H1 (cell line): Measurements from ENCODE around the gene STARD8. TPM values are rescaled to one million over a fixed set of nuclear protein-coding genes. Genes with fewer than 3 reads are reported as not detected.

Experiments used
- CTCF ChIA-PET: fragments of 300-600 bp; sonication (Branson Sonifier 250); formaldehyde crosslinking; loops from one replicate; lab custom pipeline; 2021; ENCODE audit not compliant: partially characterized antibody; lab: Charles Lee
- POLR2A ChIA-PET: fragments of 300-600 bp; sonication (Branson Sonifier 250); formaldehyde crosslinking; loops from one replicate; lab custom pipeline; 2021; ENCODE audit warnings: inconsistent platforms; ENCODE audit not compliant: partially characterized antibody; lab: Charles Lee
- DNase-seq, 2 experiments: peaks; one replicate each; pipeline versions ENCODE4 v3.0.0 to v3.0.0-alpha.2; 2010 to 2022; ENCODE audit warnings: low spot score in 2 of 2, low read depth in 1 of 2, mixed read lengths in 1 of 2
- FAIRE-seq: peaks from 2 replicates; lab custom pipeline; 2011; peaks lifted over from hg19 to GRCh38; lab: Jason Lieb, UNC
- H2AFZ ChIP-seq: 2 replicates; pipeline ENCODE4 v1.8.1; 2012; ENCODE audit warnings: low read length, inconsistent platforms
- H2AK5ac ChIP-seq: 2 replicates; pipeline ENCODE4 v1.6.1; 2013; ENCODE audit warnings: low read depth, low read length
- H2BK120ac ChIP-seq: replicated peaks from 2 replicates; pipeline ENCODE3; 2013; ENCODE audit warnings: low read depth, low read length, inconsistent platforms
- H2BK12ac ChIP-seq: 2 replicates; pipeline ENCODE4 v1.6.1; 2013; ENCODE audit warnings: low read depth, low read length
- H2BK15ac ChIP-seq: 2 replicates; pipeline ENCODE4 v1.6.1; 2013; ENCODE audit warnings: low read length
- H2BK20ac ChIP-seq: 2 replicates; pipeline ENCODE4 v1.6.1; 2013; ENCODE audit warnings: low read length
- H2BK5ac ChIP-seq: 2 replicates; pipeline ENCODE4 v1.6.1; 2013; ENCODE audit warnings: low read depth, low read length
- H3K14ac ChIP-seq: 2 replicates; pipeline ENCODE4 v1.6.1; 2013; ENCODE audit warnings: inconsistent platforms; ENCODE audit not compliant: insufficient read length
- H3K18ac ChIP-seq: 2 replicates; pipeline ENCODE4 v1.6.1; 2013; ENCODE audit warnings: low read length; ENCODE audit errors: extremely low read depth
- H3K23ac ChIP-seq: 2 replicates; pipeline ENCODE4 v1.6.1; 2013; ENCODE audit warnings: inconsistent platforms; ENCODE audit not compliant: insufficient read length
- H3K23me2 ChIP-seq: 2 replicates; pipeline ENCODE4 v1.6.1; 2013; ENCODE audit warnings: low read depth, low read length
- H3K27ac ChIP-seq: 2 replicates; pipeline ENCODE4 v1.6.1; 2011; ENCODE audit warnings: low read depth, low read length, inconsistent platforms
- H3K27me3 ChIP-seq, 4 experiments: replicated peaks in 1 of 4; 1 replicate in 1 of 4; 2 replicates in 3 of 4; pipeline versions ENCODE4 v1.6.1 to v1.8.1; 2011 to 2013; ENCODE audit warnings: low read length in 3 of 4, mild to moderate bottlenecking in 3 of 4, inconsistent platforms in 2 of 4, mixed read lengths in 2 of 4, moderate library complexity in 1 of 4; ENCODE audit not compliant: control insufficient read depth in 3 of 4, insufficient read depth in 3 of 4; ENCODE audit errors: extremely low read depth in 1 of 4
- H3K36me3 ChIP-seq, 4 experiments: 2 replicates each; pipeline versions ENCODE4 v1.6.1 to v1.8.1; 2011 to 2013; ENCODE audit warnings: mild to moderate bottlenecking in 4 of 4, low read length in 3 of 4, moderate library complexity in 2 of 4, control low read depth in 1 of 4, inconsistent platforms in 1 of 4; ENCODE audit not compliant: insufficient read depth in 4 of 4, control insufficient read depth in 2 of 4
- H3K4ac ChIP-seq: replicated peaks from 2 replicates; pipeline ENCODE3; 2013; ENCODE audit warnings: low read length, low read depth, mixed read lengths, inconsistent platforms; ENCODE audit not compliant: insufficient read length
- H3K4me1 ChIP-seq, 4 experiments: replicated peaks in 1 of 4; 1 replicate in 1 of 4; 2 replicates in 3 of 4; pipeline versions ENCODE4 v1.6.1 to v1.8.1; 2011 to 2013; ENCODE audit warnings: low read length in 3 of 4, inconsistent platforms in 2 of 4, mixed read lengths in 1 of 4; ENCODE audit not compliant: insufficient read depth in 4 of 4, control insufficient read depth in 3 of 4
- H3K4me2 ChIP-seq, 2 experiments: 2 replicates each; pipeline versions ENCODE4 v1.6.1 to v1.8.1; 2011 to 2013; ENCODE audit warnings: low read depth in 2 of 2, low read length in 2 of 2, control low read depth in 1 of 2, inconsistent platforms in 1 of 2, mild to moderate bottlenecking in 1 of 2; ENCODE audit not compliant: insufficient read depth in 1 of 2
- H3K4me3 ChIP-seq, 4 experiments: fragments of 200-600, 300-600 bp in 1 of 4; sonication (generic), shearing (Covaris generic), sonication (Bioruptor Twin) in 1 of 4; 2 replicates each; pipeline versions ENCODE4 v1.5.1 to v1.8.1; 2011 to 2016; ENCODE audit warnings: low read length in 4 of 4, low read depth in 3 of 4, control low read depth in 2 of 4, inconsistent platforms in 2 of 4, mild to moderate bottlenecking in 2 of 4, mixed read lengths in 1 of 4, moderate library complexity in 1 of 4; ENCODE audit not compliant: insufficient read depth in 2 of 4; ENCODE audit errors: extremely low read depth in 1 of 4
- H3K56ac ChIP-seq: replicated peaks from 2 replicates; pipeline ENCODE3; 2013; ENCODE audit warnings: low read depth, mild to moderate bottlenecking, mixed read lengths, low read length, inconsistent platforms; ENCODE audit not compliant: insufficient read length
- H3K79me1 ChIP-seq: 2 replicates; pipeline ENCODE4 v1.6.1; 2013; ENCODE audit warnings: low read depth, low read length, control low read depth
- H3K79me2 ChIP-seq, 2 experiments: 2 replicates each; pipeline versions ENCODE4 v1.6.1 to v1.8.1; 2012 to 2013; ENCODE audit warnings: low read length in 2 of 2, mild to moderate bottlenecking in 2 of 2, inconsistent platforms in 1 of 2; ENCODE audit not compliant: insufficient read depth in 2 of 2, control insufficient read depth in 1 of 2
- H3K9ac ChIP-seq, 4 experiments: replicated peaks in 1 of 4; 1 replicate in 1 of 4; 2 replicates in 3 of 4; pipeline versions ENCODE4 v1.6.1 to v1.8.1; 2011 to 2013; ENCODE audit warnings: low read depth in 3 of 4, low read length in 3 of 4, control low read depth in 2 of 4, mild to moderate bottlenecking in 2 of 4, moderate library complexity in 2 of 4, inconsistent platforms in 1 of 4; ENCODE audit errors: extremely low read depth in 1 of 4
- H3K9me3 ChIP-seq, 2 experiments: 2 replicates each; pipeline versions ENCODE4 v1.6.1 to v1.8.1; 2012 to 2013; ENCODE audit warnings: mild to moderate bottlenecking in 2 of 2, moderate library complexity in 2 of 2, control low read depth in 1 of 2, inconsistent platforms in 1 of 2, low read depth in 1 of 2, low read length in 1 of 2, mixed read lengths in 1 of 2; ENCODE audit not compliant: insufficient read depth in 2 of 2
- H4K20me1 ChIP-seq, 2 experiments: replicated peaks in 1 of 2; 2 replicates each; pipeline versions ENCODE3 to v1.8.1; 2011 to 2013; ENCODE audit warnings: inconsistent platforms in 2 of 2, low read length in 2 of 2, mild to moderate bottlenecking in 1 of 2; ENCODE audit not compliant: insufficient read depth in 2 of 2, control insufficient read depth in 1 of 2
- H4K5ac ChIP-seq: 2 replicates; pipeline ENCODE4 v1.6.1; 2013; ENCODE audit warnings: low read length, low read depth, mixed read lengths, inconsistent platforms; ENCODE audit not compliant: insufficient read length
- H4K8ac ChIP-seq: 2 replicates; pipeline ENCODE4 v1.8.0; 2013; ENCODE audit warnings: mild to moderate bottlenecking, moderate library complexity, low read length, inconsistent platforms; ENCODE audit not compliant: insufficient read depth; ENCODE audit errors: extremely low read depth
- H4K91ac ChIP-seq: replicated peaks from 2 replicates; pipeline ENCODE3; 2013; ENCODE audit warnings: low read length, mixed read lengths, inconsistent platforms; ENCODE audit not compliant: insufficient read length
- ASH2L ChIP-seq: fragments of 200-600, 300-600 bp; sonication (generic); IDR thresholded peaks from one replicate; pipeline ENCODE4 v1.7.1; 2017; ENCODE audit warnings: low read length
- CHD1 ChIP-seq: IDR thresholded peaks from 2 replicates; pipeline ENCODE4 v1.6.1; 2012; ENCODE audit warnings: low read depth, low read length, improper control_type of control experiment
- CTBP2 ChIP-seq: IDR thresholded peaks from 2 replicates; pipeline ENCODE4 v1.7.0; 2011; ENCODE audit warnings: borderline replicate concordance, mild to moderate bottlenecking, moderate library complexity, mixed read lengths, low read length; ENCODE audit not compliant: insufficient read depth, insufficient read length
- HDAC2 ChIP-seq, 2 experiments: fragments of 300-600 bp in 1 of 2; sonication (generic) in 1 of 2; IDR thresholded peaks; 2 replicates each; pipeline ENCODE4 v1.6.1; 2011 to 2012; ENCODE audit warnings: low read depth in 2 of 2, low read length in 2 of 2, mild to moderate bottlenecking in 2 of 2, moderate library complexity in 2 of 2, borderline replicate concordance in 1 of 2, inconsistent platforms in 1 of 2
- KDM1A ChIP-seq: fragments of 200-600, 300-600 bp; sonication (generic); IDR thresholded peaks from 2 replicates; pipeline ENCODE4 v1.7.1; 2016; ENCODE audit warnings: mild to moderate bottlenecking, low read length, borderline replicate concordance
- POLR2A ChIP-seq, 2 experiments: IDR thresholded peaks; 1 replicate in 1 of 2; 2 replicates in 1 of 2; pipeline ENCODE4 v1.6.1; 2011; ENCODE audit warnings: low read depth in 2 of 2, low read length in 2 of 2, mild to moderate bottlenecking in 2 of 2; ENCODE audit errors: control extremely low read depth in 1 of 2
- RAD21 ChIP-seq, 2 experiments: IDR thresholded peaks in 1 of 2; conservative IDR thresholded peaks in 1 of 2; 2 replicates each; pipeline ENCODE4 v1.6.1; 2011; ENCODE audit warnings: low read depth in 2 of 2, low read length in 2 of 2, improper control_type of control experiment in 1 of 2, inconsistent platforms in 1 of 2, mild to moderate bottlenecking in 1 of 2, moderate library complexity in 1 of 2
- SUZ12 ChIP-seq: fragments of 200-600 bp; sonication (generic); IDR thresholded peaks from 2 replicates; pipeline ENCODE4 v1.6.1; 2012; ENCODE audit warnings: mild to moderate bottlenecking, inconsistent platforms, low read length, moderate library complexity, mixed read lengths
- TAF1 ChIP-seq: IDR thresholded peaks from 2 replicates; pipeline ENCODE4 v1.6.1; 2011; ENCODE audit warnings: mild to moderate bottlenecking, low read depth, low read length
- TAF7 ChIP-seq: optimal IDR thresholded peaks from 2 replicates; pipeline ENCODE3; 2011; ENCODE audit warnings: low read depth, mild to moderate bottlenecking, inconsistent platforms, low read length, moderate library complexity, borderline replicate concordance
- WGBS, 2 experiments: shearing (Covaris generic) in 1 of 2; methylation state at CpG; one replicate each; pipeline versions ENCODE4 v1.1.6 to v1.1.7; 2013 to 2015; ENCODE audit warnings: low lambda C conversion rate in 2 of 2, mixed read lengths in 2 of 2, inconsistent platforms in 1 of 2, low coverage in 1 of 2, missing lambda C conversion rate in 1 of 2; ENCODE audit not compliant: insufficient replicate concordance in 2 of 2, insufficient coverage in 1 of 2, insufficient read length in 1 of 2; ENCODE audit errors: extremely low coverage in 1 of 2, missing lambda C conversion rate in 1 of 2; 5-methylcytosine and 5-hydroxymethylcytosine counted together
- polyA plus RNA-seq, 7 experiments: library from polyadenylated mRNA; depleted of rRNA in 3 of 7; stranded (reverse) in 5 of 7; unstranded in 2 of 7; fragments of >200 nt in 5 of 7; fragments of 200-250 nt in 2 of 7; gene quantifications; 1 replicate in 5 of 7; 2 replicates in 1 of 7; 4 replicates in 1 of 7; pipeline versions ENCODE4 v1.2.1 to v1.2.3, GENCODE V29; 2011 to 2013; ENCODE audit warnings: missing spikeins in 2 of 7, mixed read lengths in 2 of 7
- total RNA-seq: library from RNA; stranded (reverse); fragmentation: NEBNext Ultra II Directional; extraction: Animal tissue kit (Norgen Biotek cat#: 25700); gene quantifications from 2 replicates; pipeline ENCODE4 v1.2.1, GENCODE V29; 2021

The STARD8 gene
- total and polyA plus RNA-seq, 2 of the 8 experiments (the other 6 are each of a cell fraction or from before 2014, with no cell fraction given), result 1.8 to 3.8 TPM

DNA sequence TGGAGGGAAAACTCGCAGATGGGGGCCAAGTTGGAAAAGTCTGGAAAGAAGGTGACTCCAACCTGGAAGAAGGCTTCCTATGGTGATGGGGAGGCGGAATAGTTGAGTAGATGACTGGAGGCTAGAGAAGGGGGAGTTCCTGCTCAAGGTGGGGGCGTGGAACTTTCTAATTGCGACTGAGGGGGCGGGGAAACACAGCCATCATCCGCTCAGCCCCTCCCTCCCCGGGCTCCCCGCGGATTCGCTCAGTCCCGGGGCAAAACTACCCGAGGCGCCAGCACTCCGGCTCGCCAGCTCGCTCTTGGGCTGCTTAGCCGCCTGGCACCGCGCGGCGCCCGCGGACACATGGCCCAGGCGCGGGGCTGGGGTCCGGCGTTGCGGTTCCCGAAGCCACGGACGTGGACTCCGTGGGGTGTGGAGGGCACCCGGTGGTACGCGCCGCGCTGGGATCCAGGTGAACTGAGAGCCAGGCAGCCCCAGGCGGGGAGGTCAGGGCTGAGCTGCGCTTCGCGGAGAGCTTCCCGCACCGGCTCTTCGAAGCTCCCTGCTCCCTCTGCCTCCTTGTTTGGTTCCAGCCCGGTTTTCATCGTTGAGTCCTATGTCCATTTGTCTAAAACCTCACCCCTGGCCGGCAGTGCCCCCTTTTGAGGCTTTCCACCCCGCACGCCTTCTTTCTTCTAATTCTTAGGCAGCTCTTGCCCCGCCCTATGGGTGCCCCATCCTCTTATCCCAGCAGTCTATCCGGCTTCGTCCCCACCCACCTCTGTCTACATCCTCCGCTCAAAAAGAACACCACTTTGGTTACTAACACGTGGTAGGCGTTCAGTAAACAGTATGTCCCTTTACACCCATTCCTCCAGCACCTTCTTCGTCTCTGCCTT lies 38.9 kb downstream of the STARD8 start:
- Histone ChIP-seq H3K56ac (no peak overlapping the region), H3K4me3 (peak overlapping the region; percentile 26 to 56 (median 34); a peak in 6 of 8 replicates), H3K9me3 (no peaks in the 10 kb centered on the region), H2BK20ac (0 out of 2 replicates have a peak overlapping the region, but pooled peaks have one; percentile 48), H3K4me2 (peak overlapping the region; percentile 70 to 79), H3K79me2 (no peaks in the 10 kb centered on the region), H3K18ac (peak overlapping the region; percentile 83), H3K9ac (no peak overlapping the region; a peak in 2 of 7 replicates), H4K20me1 (no peaks in the 10 kb centered on the region), H2BK15ac (0 out of 2 replicates have a peak overlapping the region, but pooled peaks have one; percentile 8), H4K91ac (peak overlapping the region; percentile 27), H3K27me3 (peaks cover 0 to 11% (median 7%) of the 10 kb centered on the region in 4 experiments; a peak in 3 of 7 replicates), H2BK12ac (peak overlapping the region; percentile 39; the same call in 1 of the 2 replicates), H3K36me3 (no peaks in the 10 kb centered on the region), H3K23ac (no peak overlapping the region), H4K8ac (no peak overlapping the region), H3K14ac (no peak overlapping the region), H3K23me2 (no peaks in the 10 kb centered on the region), H2BK120ac (peak overlapping the region; percentile 22), H3K4me1 (peaks cover 2 to 6% (median 4%) of the 10 kb centered on the region in 4 experiments; a peak in 6 of 7 replicates), H2BK5ac (no peak overlapping the region), H4K5ac (no peak overlapping the region), H3K4ac (peak overlapping the region; percentile 69), H2AFZ (peak overlapping the region; percentile 53; the same call in 1 of the 2 replicates), H3K79me1 (no peaks in the 10 kb centered on the region), H2AK5ac (no peak overlapping the region), H3K27ac (no peak overlapping the region)
- ChIA-PET CTCF (interaction anchor here (0.8 to 1.2 kb wide), 6 partner anchors 10 to 34 kb away, joined by 3 read pairs; no protein-coding TSS in a partner anchor), POLR2A (interaction anchor here (0.7 to 2.3 kb wide), 4 partner anchors 10 to 26 kb away, joined by 3 to 10 read pairs (median 6); no protein-coding TSS in a partner anchor)
- 16% methylated on average over 15 of the region's 56 CpGs; no CpG with 5 or more reads in 1 of the 2 experiments for WGBS, 2 experiments
- DNase-seq, result peak in 1 of 2 experiments; percentile 65
- no peak for FAIRE-seq
- TF ChIP-seq TAF1, result 0 out of 2 replicates have a peak, but pooled peaks have one; percentile 41
- no peak for TF ChIP-seq HDAC2 (IDR thresholded peaks at IDR 0.05; ENCODE audit: borderline replicate concordance in 1 of 2, low read depth in 2 of 2, low read length in 2 of 2)
- peak; percentile 19 for TF ChIP-seq ASH2L
- TF ChIP-seq SUZ12, result no peak
- TF ChIP-seq KDM1A, result no peak
- no peak for TF ChIP-seq CTBP2
- peak; percentile 22 for TF ChIP-seq TAF7
- TF ChIP-seq CHD1, result no peak
- no peak for TF ChIP-seq RAD21 (IDR thresholded peaks at IDR 0.05 in 1 of 2, conservative IDR thresholded peaks at IDR 0.05 in 1 of 2; ENCODE audit: low read depth in 2 of 2, low read length in 2 of 2)
- TF ChIP-seq POLR2A (IDR thresholded peaks at IDR 0.05; ENCODE audit: control extremely low read depth in 1 of 2, low read depth in 2 of 2, low read length in 2 of 2), result peak in 1 of 2 experiments; percentile 58; a peak in 1 of 3 replicates
